Calu3 (cell line): Measurements from ENCODE around the gene BAG2. TPM values are rescaled to one million over a fixed set of nuclear protein-coding genes. Genes with fewer than 3 reads are reported as not detected.

ENCODE experiments used
- BruUV-seq: library from RNA; stranded (reverse); fragments of 400-500 nt; replicated peaks from 2 replicates; lab custom pipeline; 2021; lab: Mats Ljungman, UMichigan
- CTCF ChIA-PET: fragments of 300-600 bp; sonication (Branson Sonifier 250); formaldehyde crosslinking; loops from one replicate; lab custom pipeline; 2022; ENCODE audit warnings: antibody characterized with exemption; lab: Charles Lee
- DNase-seq: peaks from one replicate; pipeline ENCODE4 v3.0.0; 2022
- H3K27ac Mint-ChIP-seq: one replicate; pipeline ENCODE4 v1.8.0; 2022; ENCODE audit warnings: mixed read lengths; ENCODE audit not compliant: unreplicated experiment
- H3K27me3 Mint-ChIP-seq: one replicate; pipeline ENCODE4 v1.8.0; 2022; ENCODE audit warnings: mixed read lengths; ENCODE audit not compliant: unreplicated experiment
- H3K36me3 Mint-ChIP-seq: one replicate; pipeline ENCODE4 v1.8.0; 2022; ENCODE audit warnings: mild to moderate bottlenecking, moderate library complexity, mixed read lengths; ENCODE audit not compliant: insufficient read depth, unreplicated experiment
- H3K4me1 Mint-ChIP-seq: one replicate; pipeline ENCODE4 v1.8.0; 2022; ENCODE audit warnings: mild to moderate bottlenecking, low read depth, mixed read lengths; ENCODE audit not compliant: unreplicated experiment
- H3K4me3 Mint-ChIP-seq: one replicate; pipeline ENCODE4 v1.8.0; 2022; ENCODE audit warnings: mild to moderate bottlenecking, low read depth, moderate library complexity, mixed read lengths; ENCODE audit not compliant: unreplicated experiment
- H3K9me3 Mint-ChIP-seq: one replicate; pipeline ENCODE4 v1.8.0; 2022; ENCODE audit warnings: low read depth, mixed read lengths; ENCODE audit not compliant: unreplicated experiment
- intact Hi-C: fragments of 100-400 bp; cut with micrococcal nuclease; formaldehyde crosslinking; loops from one replicate; pipeline ENCODE4 v1.10.0; 2022; ENCODE audit not compliant: unreplicated experiment
- total RNA-seq: library from RNA; stranded (reverse); gene quantifications from 2 replicates; pipeline ENCODE4 v1.2.3, GENCODE V29; 2022
- TF ChIP-seq, protein P1 (sequence below): fragments of 200-600 bp; IDR thresholded peaks from one replicate; pipeline ENCODE4 v1.8.0; 2022; ENCODE audit warnings: antibody characterized with exemption; ENCODE audit not compliant: unreplicated experiment

The BAG2 gene
- total RNA-seq, 1 experiment from 2014 or later, result 12.1 TPM

- Mint-ChIP-seq H3K36me3 (peaks cover 16% of the 10 kb centered on the region), H3K9me3 (no peaks in the 10 kb centered on the region), H3K4me3 (peak overlapping the region; percentile 100), H3K27me3 (no peaks in the 10 kb centered on the region), H3K4me1 (peaks cover 14% of the 10 kb centered on the region), H3K27ac (peak overlapping the region; percentile 77)
- TF ChIP-seq, protein P1, sequence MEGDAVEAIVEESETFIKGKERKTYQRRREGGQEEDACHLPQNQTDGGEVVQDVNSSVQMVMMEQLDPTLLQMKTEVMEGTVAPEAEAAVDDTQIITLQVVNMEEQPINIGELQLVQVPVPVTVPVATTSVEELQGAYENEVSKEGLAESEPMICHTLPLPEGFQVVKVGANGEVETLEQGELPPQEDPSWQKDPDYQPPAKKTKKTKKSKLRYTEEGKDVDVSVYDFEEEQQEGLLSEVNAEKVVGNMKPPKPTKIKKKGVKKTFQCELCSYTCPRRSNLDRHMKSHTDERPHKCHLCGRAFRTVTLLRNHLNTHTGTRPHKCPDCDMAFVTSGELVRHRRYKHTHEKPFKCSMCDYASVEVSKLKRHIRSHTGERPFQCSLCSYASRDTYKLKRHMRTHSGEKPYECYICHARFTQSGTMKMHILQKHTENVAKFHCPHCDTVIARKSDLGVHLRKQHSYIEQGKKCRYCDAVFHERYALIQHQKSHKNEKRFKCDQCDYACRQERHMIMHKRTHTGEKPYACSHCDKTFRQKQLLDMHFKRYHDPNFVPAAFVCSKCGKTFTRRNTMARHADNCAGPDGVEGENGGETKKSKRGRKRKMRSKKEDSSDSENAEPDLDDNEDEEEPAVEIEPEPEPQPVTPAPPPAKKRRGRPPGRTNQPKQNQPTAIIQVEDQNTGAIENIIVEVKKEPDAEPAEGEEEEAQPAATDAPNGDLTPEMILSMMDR, result peak; percentile 46
- CTCF ChIA-PET, result interaction anchor here (0.6 to 1.0 kb wide), 2 partner anchors 25 to 43 kb away, joined by 5 to 8 read pairs; no protein-coding TSS in a partner anchor
- peak; percentile 71 for DNase-seq
- intact Hi-C loops, result no loop called here
- no TSS peak for BruUV-seq
Observed at GRCh38 chr6:57221191-57221935, 49.2 kb downstream of the BAG2 start.

DNA sequence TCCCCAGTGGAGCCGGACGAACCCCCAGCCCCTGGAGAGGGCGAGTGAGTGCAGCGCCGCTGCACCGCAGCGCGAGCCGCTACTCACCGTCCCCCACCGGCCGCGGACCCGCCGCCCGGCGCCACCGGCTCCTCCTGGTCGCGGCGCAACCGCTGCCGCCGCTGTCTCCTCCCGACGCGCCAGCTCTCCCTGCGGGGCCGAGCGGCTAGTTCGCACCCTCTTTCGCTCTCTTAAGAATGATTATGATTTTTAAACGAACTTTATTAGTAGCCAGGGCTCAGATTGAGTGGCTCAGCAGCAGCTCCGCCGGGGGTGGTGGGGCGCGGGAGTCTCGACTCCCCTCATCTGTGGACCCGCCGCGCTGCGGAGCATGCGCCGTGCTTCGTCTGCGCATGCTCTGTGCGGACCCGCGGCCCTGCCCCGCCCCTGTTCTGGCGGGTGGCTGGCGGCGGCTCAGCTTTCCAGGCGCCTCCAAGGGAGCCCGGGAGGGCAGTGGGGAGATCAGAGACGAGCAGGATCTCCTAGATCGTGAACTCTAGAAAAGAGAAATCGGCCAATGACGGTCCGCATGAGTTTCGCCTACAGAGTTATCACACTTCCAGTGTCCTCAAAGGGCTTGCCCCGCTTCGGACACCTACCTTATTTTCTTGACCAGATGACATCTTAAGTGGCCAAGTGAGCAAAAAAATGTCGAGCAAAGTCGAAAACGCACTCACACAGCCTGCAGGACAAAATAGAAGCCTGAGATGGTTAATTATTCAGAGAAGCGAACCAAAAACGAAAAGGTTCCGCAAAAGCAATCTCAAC is 50.0 kb downstream of the BAG2 start, which contains the start of gene RAB23:
TSS of gene RAB23 (minus strand) at position 372 of the 807 bp plus-strand sequence. CDS start 11,927 bp downstream, outside the sequence.
- no peaks in the 10 kb centered on the region for H3K27me3 Mint-ChIP-seq
- peak within 1 kb of the TSS; percentile 100 for H3K4me3 Mint-ChIP-seq
- CTCF ChIA-PET, result interaction anchor here (0.6 to 1.0 kb wide), 2 partner anchors 24 to 43 kb away, joined by 5 to 8 read pairs; no protein-coding TSS in a partner anchor
- BruUV-seq, result no TSS peak
- peaks cover 7% of the 10 kb centered on the region for H3K4me1 Mint-ChIP-seq
- H3K36me3 Mint-ChIP-seq, result peaks cover 16% of the 10 kb centered on the region
- intact Hi-C loops, result loop anchor here (2.0 kb wide), 1 partner anchor 47 kb away; no protein-coding TSS in a partner anchor
- peak; percentile 89 for DNase-seq
- TF ChIP-seq, protein P1, result no peak
- H3K27ac Mint-ChIP-seq, result peak within 1 kb of the TSS; percentile 77
- H3K9me3 Mint-ChIP-seq, result no peaks in the 10 kb centered on the region

DNA sequence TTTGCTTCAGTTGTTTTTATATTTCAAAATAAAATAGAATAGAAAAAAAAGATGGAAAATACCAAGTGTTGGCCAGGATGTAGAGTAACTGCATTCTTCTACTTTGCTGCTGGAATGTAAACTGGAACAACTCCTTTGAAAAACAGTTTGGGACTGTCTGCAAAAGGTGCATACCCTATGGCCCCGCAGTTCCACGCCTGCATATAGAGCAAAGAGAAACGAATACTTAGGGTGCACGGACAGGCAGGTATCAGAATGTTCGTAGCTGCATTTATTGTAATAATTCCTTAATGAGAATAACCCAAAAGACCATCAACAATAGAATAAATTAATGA is 50.6 kb downstream of the BAG2 start:
- Mint-ChIP-seq H3K27me3 (no peaks in the 10 kb centered on the region), H3K27ac (no peak overlapping the region), H3K4me3 (peak overlapping the region; percentile 100), H3K9me3 (no peaks in the 10 kb centered on the region), H3K36me3 (peaks cover 16% of the 10 kb centered on the region), H3K4me1 (peaks cover 7% of the 10 kb centered on the region)
- no peak for DNase-seq
- intact Hi-C loops, result loop anchor here (2.0 kb wide), 1 partner anchor 46 kb away; no protein-coding TSS in a partner anchor
- CTCF ChIA-PET, result no interaction called here
- BruUV-seq, result no TSS peak
- TF ChIP-seq, protein P1, result no peak

DNA sequence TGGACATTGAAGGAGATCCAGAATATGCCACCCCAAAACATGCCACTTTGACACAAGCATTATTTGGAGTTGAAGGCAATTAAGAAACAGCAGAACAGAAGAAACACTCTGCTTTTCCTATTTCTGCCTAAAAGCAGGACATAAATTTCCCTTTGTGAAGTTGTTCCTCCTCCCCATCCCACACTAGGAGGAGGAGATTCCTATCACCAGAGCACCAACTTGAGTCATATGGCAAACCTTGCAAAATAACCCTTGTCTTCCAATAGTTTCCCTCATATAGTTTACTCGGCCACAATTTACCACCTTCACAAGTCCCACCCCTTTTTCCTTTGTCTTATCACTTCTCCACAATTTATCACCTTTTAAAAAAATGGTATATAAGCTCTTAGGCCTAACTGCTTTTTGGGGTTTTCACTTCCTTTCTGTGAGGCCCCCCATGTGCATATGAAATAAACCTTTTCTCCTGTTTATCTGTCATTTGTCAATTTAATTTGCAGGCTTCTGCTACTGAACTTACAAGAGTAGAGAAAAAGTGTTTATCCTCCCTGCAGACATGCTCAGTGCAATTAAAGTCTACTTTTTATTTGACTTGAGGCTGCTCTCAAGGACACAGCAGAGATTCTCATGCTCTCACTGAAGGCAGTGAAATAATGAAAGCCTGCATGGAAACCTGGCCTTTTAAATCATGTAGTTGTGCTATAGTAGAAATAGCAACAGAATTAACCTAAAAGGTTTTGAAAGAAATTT is 52.8 kb downstream of the BAG2 start:
- no peak for DNase-seq
- Mint-ChIP-seq H3K36me3 (peaks cover 16% of the 10 kb centered on the region), H3K4me1 (peaks cover 7% of the 10 kb centered on the region), H3K27ac (no peak overlapping the region), H3K4me3 (no peak overlapping the region), H3K9me3 (no peaks in the 10 kb centered on the region), H3K27me3 (no peaks in the 10 kb centered on the region)
- intact Hi-C loops, result no loop called here
- BruUV-seq, result no TSS peak
- CTCF ChIA-PET, result no interaction called here
- TF ChIP-seq, protein P1, result no peak
